T-helper 9 cell (primary cell): ENCODE results near the gene PKN3.

ENCODE experiments used
- DNase-seq: peaks from one replicate; pipeline ENCODE4 v3.0.0-alpha.2; 2020

PKN3 gene

GRCh38 chr9:128718047-128718446 lies 15.7 kb downstream of the PKN3 start:
- DNase-seq: no peak

GRCh38 chr9:128718475-128718874 lies 16.2 kb downstream of the PKN3 start:
- no peak for DNase-seq

DNA sequence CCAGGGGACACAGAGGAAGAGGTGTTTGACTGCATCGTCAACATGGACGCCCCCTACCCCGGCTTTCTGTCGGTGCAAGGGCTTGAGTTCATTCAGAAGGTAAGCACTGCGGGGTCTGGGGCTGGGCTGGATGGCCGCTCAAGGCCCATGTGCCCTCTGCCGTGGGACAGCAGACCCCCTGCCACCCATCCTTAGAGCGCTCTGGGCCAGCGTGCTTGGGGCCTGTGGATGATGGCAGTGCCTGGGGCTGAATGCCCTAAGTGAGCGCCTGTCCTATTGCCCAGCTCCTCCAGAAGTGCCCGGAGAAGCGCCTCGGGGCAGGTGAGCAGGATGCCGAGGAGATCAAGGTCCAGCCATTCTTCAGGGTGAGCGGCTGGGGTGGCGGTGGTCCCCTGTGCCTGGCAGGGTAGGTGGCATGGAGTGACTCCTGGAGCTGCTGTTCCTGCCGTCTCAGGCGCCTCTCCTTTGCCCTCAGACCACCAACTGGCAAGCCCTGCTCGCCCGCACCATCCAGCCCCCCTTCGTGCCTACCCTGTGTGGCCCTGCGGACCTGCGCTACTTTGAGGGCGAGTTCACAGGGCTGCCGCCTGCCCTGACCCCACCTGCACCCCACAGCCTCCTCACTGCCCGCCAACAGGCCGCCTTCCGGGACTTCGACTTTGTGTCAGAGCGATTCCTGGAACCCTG lies 17.8 kb downstream of the PKN3 start:
- no peak for DNase-seq

GRCh38 chr9:128720841-128721486 lies 18.7 kb downstream of the PKN3 start:
- no peak for DNase-seq

DNA sequence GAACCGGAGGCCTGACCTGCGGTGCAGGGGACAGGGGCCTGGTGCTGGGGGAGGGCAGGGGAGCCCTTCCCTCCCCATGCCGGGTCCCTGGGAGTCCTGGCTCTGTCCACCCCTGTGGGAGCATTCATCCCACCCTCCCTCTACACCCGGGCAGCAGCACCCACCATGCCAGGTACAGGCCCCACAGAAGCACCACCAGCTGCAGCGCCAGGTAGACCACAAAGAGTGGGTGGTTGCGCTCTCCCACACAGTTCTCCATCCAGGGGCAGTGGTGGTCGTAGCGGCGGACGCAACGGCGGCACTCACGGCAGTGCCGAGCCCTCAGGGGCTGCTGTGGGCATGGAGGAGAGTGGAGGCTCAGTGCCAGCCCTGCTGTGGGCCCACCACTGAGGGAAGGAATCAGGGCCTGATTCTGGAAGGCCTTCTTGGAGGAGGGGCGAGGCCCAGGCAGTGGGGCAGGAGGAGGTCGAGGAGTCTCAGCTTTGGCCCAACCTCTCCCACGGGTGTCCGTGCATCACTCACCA lies 19.2 kb downstream of the PKN3 start:
- no peak for DNase-seq

DNA sequence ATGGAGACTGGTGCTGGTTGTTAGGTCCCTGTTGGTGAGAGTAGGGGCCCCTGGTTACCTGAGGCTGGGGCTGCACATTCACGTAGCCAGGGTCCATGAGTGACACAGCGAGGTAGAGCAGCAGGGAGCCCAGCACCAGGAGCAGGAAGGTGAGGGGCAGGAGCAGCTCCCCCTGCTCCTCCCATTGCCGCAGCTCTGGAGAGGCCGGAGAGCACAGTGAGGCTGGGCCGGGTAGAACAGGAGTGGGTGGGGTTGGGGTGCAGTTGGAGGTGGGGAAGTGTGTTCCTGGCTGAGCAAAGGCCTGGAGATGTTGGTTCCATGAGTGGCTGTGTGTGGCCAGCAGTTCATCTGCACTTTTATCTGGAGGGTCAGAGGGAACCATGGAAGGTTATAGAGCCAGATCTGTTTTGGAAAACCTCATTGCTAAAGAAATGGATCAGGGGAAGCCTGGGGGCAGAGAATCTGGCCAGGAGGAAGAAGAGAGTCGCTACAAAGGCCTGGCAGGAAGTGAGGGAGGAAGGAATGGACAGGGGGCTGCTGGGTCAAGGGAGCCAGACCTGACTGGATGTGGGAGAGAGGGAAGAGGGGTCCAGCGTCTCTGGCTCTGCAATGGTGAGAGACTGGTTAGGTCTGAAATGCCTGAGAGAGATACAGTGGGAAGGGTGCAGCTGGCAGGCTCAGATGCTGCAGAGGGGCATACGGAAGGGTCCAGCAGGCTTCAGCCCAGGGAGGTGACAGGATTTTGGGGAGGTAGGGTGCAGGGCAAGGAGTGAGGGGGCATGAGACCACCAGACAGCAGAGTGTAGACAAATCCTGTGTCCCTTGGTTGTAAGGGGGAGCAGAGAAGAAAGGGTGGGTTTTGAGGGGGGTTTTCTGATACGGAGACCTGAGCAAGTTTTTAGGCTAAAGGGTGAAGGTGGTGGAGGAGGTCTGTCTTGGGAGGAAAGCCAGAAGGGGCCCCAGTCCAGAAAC lies 20.4 kb downstream of the PKN3 start:
- DNase-seq: no peak

DNA sequence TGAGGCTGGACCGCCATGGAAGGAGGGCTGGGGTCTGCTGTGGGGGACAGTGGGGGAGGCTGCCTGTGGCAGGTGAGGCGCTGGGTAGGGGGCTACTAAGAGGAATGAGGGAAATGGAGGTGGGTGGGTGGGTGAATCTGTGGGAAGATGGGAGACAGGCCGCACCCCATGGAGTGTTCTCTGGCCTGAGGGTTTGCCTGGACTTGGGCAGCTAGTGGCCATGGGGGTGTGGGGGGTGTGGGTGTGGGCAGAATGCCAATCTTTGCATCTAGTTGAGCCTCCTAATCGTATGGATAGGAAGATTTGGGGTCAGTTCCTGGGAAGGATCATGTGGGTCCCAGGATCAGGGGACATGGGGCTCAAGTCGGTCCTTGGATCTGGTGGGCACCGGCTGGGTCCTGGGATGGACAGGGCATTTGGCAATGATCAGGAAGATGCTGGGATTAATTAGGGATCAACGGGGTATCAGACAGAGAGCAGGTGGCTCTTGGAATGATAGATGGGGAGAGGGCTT lies 21.1 kb downstream of the PKN3 start:
- no peak for DNase-seq

DNA sequence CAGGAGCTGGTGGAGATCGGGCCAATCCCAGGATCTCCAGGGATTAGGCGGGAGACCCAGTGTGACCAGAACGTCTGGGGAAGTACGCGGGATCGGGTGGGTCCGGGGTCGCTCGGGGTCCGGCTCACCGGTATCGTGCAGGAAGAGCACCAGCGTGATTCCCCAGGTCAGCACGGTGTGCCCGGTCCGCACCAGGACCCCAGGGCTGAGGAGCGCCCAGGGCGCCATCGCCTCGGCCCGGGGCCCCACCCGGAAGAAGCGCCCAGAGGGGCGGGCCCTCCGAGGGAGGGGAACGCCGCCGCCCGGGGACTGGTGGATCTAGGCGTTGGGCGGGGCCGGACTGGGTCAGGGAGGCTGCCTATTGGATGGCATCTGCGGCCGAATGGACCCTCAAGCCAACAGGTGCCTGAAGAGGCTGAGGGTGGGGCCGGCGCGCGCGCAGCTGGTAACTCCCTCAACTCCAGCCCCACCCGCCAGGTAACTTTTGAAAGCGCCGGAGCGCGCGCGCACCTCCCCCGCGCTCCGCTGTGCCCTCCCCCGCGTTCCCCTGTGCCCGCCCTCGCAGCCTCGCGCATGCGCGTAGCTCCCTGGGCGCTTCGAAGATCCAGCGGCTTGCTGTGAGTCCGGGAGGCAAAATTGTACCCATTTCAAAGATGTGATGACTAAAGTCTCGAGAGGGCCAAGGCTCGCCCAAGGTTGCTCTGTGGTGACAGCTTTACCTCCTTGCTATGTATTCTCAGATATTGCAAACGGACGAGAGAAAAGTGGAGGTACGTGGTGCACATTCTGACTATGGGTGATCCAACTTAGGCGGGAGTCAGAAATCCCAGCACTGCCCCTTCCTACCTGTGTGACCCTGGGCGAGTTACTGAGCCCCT lies 21.8 kb downstream of the PKN3 start, which contains the start of gene ZDHHC12:
Gene ZDHHC12 (minus strand): TSS at position 262 of the 878 bp plus-strand sequence. CDS start 34 bp downstream, at position 228.
- DNase-seq: peak; percentile 99

DNA sequence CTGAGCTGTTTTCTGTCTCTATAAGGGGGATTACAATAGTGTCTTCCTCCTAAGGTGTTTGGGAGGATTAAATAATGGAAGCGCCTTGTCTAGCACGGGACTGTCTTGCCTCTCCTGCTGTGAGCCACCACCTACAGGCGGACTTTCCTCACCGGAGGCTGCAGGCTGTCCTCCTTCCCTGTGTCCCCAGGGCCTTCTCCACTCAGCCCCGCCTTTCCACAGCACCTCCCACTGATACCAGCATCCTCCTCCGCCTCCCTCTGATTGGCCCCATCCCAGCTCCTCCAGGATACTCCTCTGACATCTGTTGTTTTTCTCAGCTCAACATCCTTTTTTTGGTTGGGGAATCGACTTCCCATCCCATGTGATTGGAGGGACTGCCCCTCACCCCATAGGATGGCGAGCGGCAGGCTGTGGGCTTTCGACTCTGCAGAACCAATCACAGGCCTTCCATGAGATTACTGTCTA lies 22.5 kb downstream of the PKN3 start:
- DNase-seq: peak; percentile 22

GRCh38 chr9:128727640-128728248 lies 25.4 kb downstream of the PKN3 start:
- DNase-seq: no peak

DNA sequence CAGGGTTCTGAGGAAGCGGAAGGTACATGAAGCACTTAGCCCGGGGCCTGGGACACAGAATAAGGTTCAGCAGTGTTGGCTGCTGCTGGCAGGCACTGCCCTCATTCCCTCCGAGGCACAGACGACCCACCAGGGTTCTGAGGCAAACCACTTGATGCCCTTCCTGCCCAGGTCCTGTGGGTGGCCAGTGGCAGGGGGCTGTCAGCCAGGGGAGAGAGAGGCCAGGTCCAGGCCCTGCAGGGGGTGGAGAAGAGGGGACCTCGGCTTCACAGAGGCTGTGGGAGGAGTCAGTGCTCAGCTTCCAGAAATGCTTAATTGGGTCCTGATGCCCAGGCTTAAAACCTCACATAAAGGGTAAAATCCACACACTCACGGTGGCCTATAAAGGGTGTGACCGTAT lies 26.0 kb downstream of the PKN3 start:
- DNase-seq: no peak

GRCh38 chr9:128729302-128729701 lies 27.0 kb downstream of the PKN3 start:
- DNase-seq: no peak

GRCh38 chr9:128729766-128730517 lies 27.6 kb downstream of the PKN3 start:
- DNase-seq: no peak

GRCh38 chr9:128731093-128731492 lies 28.8 kb downstream of the PKN3 start:
- no peak for DNase-seq

GRCh38 chr9:128731691-128732090 lies 29.4 kb downstream of the PKN3 start:
- DNase-seq: no peak

DNA sequence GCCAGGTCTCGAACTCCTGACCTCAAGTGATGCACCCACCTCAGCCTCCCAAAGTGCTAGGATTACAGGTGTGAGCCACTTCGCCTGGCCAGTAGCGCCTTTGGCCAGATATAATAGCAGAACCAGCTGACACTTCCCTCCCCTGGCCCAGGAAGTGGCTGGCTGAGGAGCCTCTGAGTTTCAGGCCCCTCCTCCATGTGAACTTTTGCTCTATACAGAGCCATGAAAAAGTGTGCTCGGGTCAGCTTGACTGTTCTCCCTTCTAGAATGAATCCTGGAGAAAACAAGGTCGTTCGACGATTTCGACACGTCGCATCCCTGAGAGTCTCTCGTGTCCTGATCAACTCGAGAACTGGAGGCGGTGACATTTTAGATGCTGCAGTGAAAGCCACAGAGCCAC lies 30.3 kb downstream of the PKN3 start:
- no peak for DNase-seq

DNA sequence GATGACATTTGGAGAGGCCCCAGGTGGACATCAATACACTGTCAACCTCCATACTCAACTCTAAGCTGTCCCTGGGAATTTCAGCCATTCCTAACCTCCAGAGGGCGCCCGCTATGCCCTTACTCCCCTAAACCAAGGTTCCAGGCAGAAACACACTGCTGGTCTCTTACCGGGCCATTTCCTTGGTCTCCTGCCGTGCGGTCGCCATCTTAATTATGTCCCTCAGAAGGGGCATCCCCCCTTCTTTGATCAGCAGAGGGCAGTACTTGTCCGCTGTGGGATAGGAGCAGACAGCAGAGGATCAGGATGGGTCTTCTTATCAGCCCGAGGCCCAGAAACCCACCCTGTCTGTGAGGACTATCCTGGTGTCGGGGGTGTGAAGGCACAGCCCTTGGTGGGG lies 31.0 kb downstream of the PKN3 start:
- no peak for DNase-seq

- DNase-seq: no peak
Measured at GRCh38 chr9:128735373-128735772, 33.1 kb downstream of the PKN3 start.

- no peak for DNase-seq
Measured at GRCh38 chr9:128742401-128742800, 40.1 kb downstream of the PKN3 start.

DNA sequence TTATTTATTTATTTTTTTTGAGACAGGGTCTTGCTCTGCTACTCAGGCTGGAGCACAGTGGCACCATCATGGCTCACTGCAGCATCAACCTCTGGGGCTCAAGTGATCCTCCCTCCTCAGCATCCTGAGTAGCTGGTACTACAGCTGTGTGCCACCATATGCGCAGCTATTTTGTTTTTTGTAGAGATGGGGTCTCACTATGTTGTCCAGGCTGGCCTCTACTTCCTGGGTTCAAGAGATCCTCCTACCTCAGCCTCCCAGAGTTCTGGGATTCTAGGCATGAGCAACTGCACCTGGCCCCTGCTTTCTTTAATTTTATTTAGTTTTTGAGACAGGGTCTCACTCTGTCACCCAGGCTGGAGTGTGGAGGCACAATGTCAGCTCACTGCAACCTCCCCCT lies 41.1 kb downstream of the PKN3 start:
- no peak for DNase-seq

DNA sequence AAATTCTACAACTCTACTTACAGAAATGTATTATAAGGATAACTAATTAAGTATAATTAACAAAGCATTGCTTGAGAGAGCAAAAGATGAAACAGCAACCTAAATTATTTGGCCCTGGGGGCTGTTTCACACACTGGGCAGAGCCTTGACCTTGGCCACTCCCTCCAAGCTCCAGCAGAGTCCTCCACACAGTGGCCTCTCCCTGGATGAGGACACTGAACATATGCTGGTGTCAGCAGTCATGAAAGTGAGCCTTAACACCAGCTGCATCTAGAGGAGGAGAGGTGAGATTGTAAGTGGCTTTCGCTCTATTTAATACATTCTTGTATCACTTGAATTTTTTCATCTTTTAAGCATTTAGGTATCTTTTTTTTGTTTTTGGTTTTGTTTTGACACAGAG lies 44.9 kb downstream of the PKN3 start:
- no peak for DNase-seq
